H1 (cell line): Measurements from ENCODE around the gene MYL11. TPM values are rescaled to one million over a fixed set of nuclear protein-coding genes. Genes with fewer than 3 reads are reported as not detected.

Source experiments
- CBX8 ChIP-seq: fragments of 300-800, 300-1000 bp; sonication (generic); IDR thresholded peaks from 2 replicates; pipeline ENCODE4 v1.7.1; 2016; ENCODE audit warnings: low read depth, low read length, borderline replicate concordance
- EP300 ChIP-seq, 2 experiments: IDR thresholded peaks; 1 replicate in 1 of 2; 2 replicates in 1 of 2; pipeline ENCODE4 v1.6.1; 2011 to 2012; ENCODE audit warnings: low read depth in 2 of 2, low read length in 2 of 2, mild to moderate bottlenecking in 2 of 2, borderline replicate concordance in 1 of 2, inconsistent platforms in 1 of 2, moderate library complexity in 1 of 2
- polyA plus RNA-seq, 7 experiments: library from polyadenylated mRNA; depleted of rRNA in 3 of 7; stranded (reverse) in 5 of 7; unstranded in 2 of 7; fragments of >200 nt in 5 of 7; fragments of 200-250 nt in 2 of 7; gene quantifications; 1 replicate in 5 of 7; 2 replicates in 1 of 7; 4 replicates in 1 of 7; pipeline versions ENCODE4 v1.2.1 to v1.2.3, GENCODE V29; 2011 to 2013; ENCODE audit warnings: missing spikeins in 2 of 7, mixed read lengths in 2 of 7
- total RNA-seq: library from RNA; stranded (reverse); fragmentation: NEBNext Ultra II Directional; extraction: Animal tissue kit (Norgen Biotek cat#: 25700); gene quantifications from 2 replicates; pipeline ENCODE4 v1.2.1, GENCODE V29; 2021

MYL11 gene
- total and polyA plus RNA-seq, 2 of the 8 experiments (the other 6 are each of a cell fraction or from before 2014, with no cell fraction given), result 1.2 to 1.4 TPM

DNA sequence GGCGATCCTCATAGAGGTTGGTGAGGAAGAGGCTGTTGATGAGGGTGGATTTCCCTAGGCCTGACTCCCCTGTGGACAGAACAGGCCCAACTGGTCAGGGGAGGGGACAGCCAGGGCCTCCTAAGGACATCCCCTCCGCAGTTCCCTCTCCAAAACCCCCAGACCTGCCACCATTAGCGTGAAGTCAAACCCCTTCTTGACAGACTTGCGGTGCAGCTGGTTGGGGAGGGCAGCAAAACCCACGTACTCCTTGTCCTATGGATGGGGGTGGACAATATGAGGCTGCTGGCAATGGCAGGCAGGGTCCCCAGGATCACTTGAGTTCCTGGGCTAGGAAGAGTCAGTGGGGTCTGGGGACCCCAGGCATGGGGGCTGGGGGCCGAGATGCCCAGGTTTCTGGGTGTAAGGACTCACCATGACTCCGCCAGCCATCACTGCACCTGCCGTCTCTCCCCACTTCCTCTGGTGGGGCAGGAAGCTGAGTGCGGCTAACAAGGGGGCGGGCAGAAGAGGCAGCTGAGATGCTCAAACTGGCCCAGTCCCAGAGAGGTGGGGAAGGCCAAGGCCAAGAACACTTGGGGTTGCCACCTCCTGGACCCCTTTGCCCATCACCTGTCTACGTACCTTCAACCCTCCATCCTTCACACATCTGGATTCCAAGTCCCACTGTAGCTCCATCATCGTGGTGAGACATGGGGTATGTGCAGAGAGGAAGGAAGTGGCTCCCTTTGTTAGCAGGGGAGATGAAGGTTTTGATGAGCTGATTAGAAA, 7.7 kb downstream of the MYL11 start, which contains the start of gene SEPTIN1 (continued):
- TF ChIP-seq CBX8 (no peak), EP300 (IDR thresholded peaks at IDR 0.05; ENCODE audit: borderline replicate concordance in 1 of 2, low read depth in 2 of 2, low read length in 2 of 2) (no peak)
